H1 (cell line): ENCODE measurements around the gene NKG7. TPM values are rescaled to one million over a fixed set of nuclear protein-coding genes. Genes with fewer than 3 reads are reported as not detected.

Experiments used
- RXRA ChIP-seq: IDR thresholded peaks from 2 replicates; pipeline ENCODE4 v1.6.1; 2011; ENCODE audit warnings: low read depth, mild to moderate bottlenecking, low read length, moderate library complexity; ENCODE audit not compliant: insufficient read depth
- polyA plus RNA-seq, 7 experiments: library from polyadenylated mRNA; depleted of rRNA in 3 of 7; stranded (reverse) in 5 of 7; unstranded in 2 of 7; fragments of >200 nt in 5 of 7; fragments of 200-250 nt in 2 of 7; gene quantifications; 1 replicate in 5 of 7; 2 replicates in 1 of 7; 4 replicates in 1 of 7; pipeline versions ENCODE4 v1.2.1 to v1.2.3, GENCODE V29; 2011 to 2013; ENCODE audit warnings: missing spikeins in 2 of 7, mixed read lengths in 2 of 7
- total RNA-seq: library from RNA; stranded (reverse); fragmentation: NEBNext Ultra II Directional; extraction: Animal tissue kit (Norgen Biotek cat#: 25700); gene quantifications from 2 replicates; pipeline ENCODE4 v1.2.1, GENCODE V29; 2021

The NKG7 gene
- total and polyA plus RNA-seq, 2 of the 8 experiments (the other 6 are each of a cell fraction or from before 2014, with no cell fraction given) = not detected

GRCh38 chr19:51327066-51328001, 45.1 kb downstream of the NKG7 start (continued):
- TF ChIP-seq RXRA = no peak
